ENCODE data around the gene SPTAN1.
A peak's percentile ranks its signal among the peaks of the same experiment; 100 is the strongest.
"Not testable (repeated sequence)": the region's sequence is repeated elsewhere in the genome, so short reads cannot be mapped to it uniquely, and the experiment has no call there.

The SPTAN1 gene

GRCh38 chr9:128553728-128554127 is 1.3 kb downstream of the SPTAN1 start:
- DNase-seq: no peak

- peak; percentile 67 for DNase-seq
These were observed 1.9 kb downstream of the SPTAN1 start for GRCh38 chr9:128554155-128554862.

- DNase-seq: no peak
These were observed 2.9 kb downstream of the SPTAN1 start for GRCh38 chr9:128555180-128555721.

GRCh38 chr9:128556276-128556675 is 3.9 kb downstream of the SPTAN1 start:
- DNase-seq: no peak

GRCh38 chr9:128556926-128557634 is 4.7 kb downstream of the SPTAN1 start:
- no peak for DNase-seq

- DNase-seq: peak; percentile 77
These were observed 6.3 kb downstream of the SPTAN1 start for GRCh38 chr9:128558431-128559310.

- no peak for DNase-seq
These were observed 13.2 kb downstream of the SPTAN1 start for GRCh38 chr9:128565578-128565977.

GRCh38 chr9:128568470-128569078 is 16.2 kb downstream of the SPTAN1 start:
- DNase-seq: no peak

- no peak for DNase-seq
These were observed 23.1 kb downstream of the SPTAN1 start for GRCh38 chr9:128575469-128575868.

- no peak for DNase-seq
These were observed 23.5 kb downstream of the SPTAN1 start for GRCh38 chr9:128575916-128576315.

GRCh38 chr9:128577206-128577605 is 24.8 kb downstream of the SPTAN1 start:
- DNase-seq: no peak

GRCh38 chr9:128579194-128579593 is 26.8 kb downstream of the SPTAN1 start:
- DNase-seq: no peak

- no peak for DNase-seq
These were observed 28.3 kb downstream of the SPTAN1 start for GRCh38 chr9:128580731-128581130.

GRCh38 chr9:128585155-128585554 is 32.8 kb downstream of the SPTAN1 start:
- DNase-seq: not testable (repeated sequence)

GRCh38 chr9:128586934-128587333 is 34.5 kb downstream of the SPTAN1 start:
- not testable (repeated sequence) for DNase-seq

- DNase-seq: no peak
These were observed 35.1 kb downstream of the SPTAN1 start for GRCh38 chr9:128587453-128587852.

GRCh38 chr9:128588581-128589233 is 36.3 kb downstream of the SPTAN1 start:
- DNase-seq: no peak

GRCh38 chr9:128593039-128593438 is 40.7 kb downstream of the SPTAN1 start:
- no peak for DNase-seq

- no peak for DNase-seq
These were observed 41.5 kb downstream of the SPTAN1 start for GRCh38 chr9:128593856-128594255.

- DNase-seq: no peak
These were observed 43.1 kb downstream of the SPTAN1 start for GRCh38 chr9:128595471-128595870.

- DNase-seq: no peak
These were observed 47.7 kb downstream of the SPTAN1 start for GRCh38 chr9:128600099-128600498.

GRCh38 chr9:128603697-128604096 is 51.3 kb downstream of the SPTAN1 start:
- DNase-seq: no peak

Data from left hindlimb (tissue), 1 donor.